Muscle of arm (tissue), 12 donors: ENCODE data around the gene RNF123. TPM values are rescaled to one million over a fixed set of nuclear protein-coding genes. Genes with fewer than 3 reads are reported as not detected.
A peak's percentile ranks its signal among the peaks of the same experiment; 100 is the strongest.

Experiments
- DNase-seq: peaks from one replicate; pipeline ENCODE4 v3.0.0-alpha.2; 2013
- polyA plus RNA-seq, 12 donors: library from polyadenylated mRNA; unstranded; fragments of 120-200 nt; gene quantifications; one replicate each; pipeline ENCODE4 v1.2.1, GENCODE V29; 2013; ENCODE audit not compliant: insufficient read length in 12 of 12

Gene RNF123
- polyA plus RNA-seq, 12 donors = 30.9 to 103 (median 40.4) TPM; not detected in 1

- DNase-seq = no peak
Observed at GRCh38 chr3:49717959-49718857, 28.9 kb downstream of the RNF123 start.

- DNase-seq = no peak
Observed at GRCh38 chr3:49718858-49719213, 29.5 kb downstream of the RNF123 start.

- peak; percentile 92 for DNase-seq
Observed at GRCh38 chr3:49719214-49719884, 30.0 kb downstream of the RNF123 start, which contains the start of gene AMIGO3. TSS of gene AMIGO3 (minus strand) at chr3:49719684. CDS start at chr3:49719465, 219 bp downstream.

- no peak for DNase-seq
Observed at GRCh38 chr3:49720855-49721595, 31.7 kb downstream of the RNF123 start.

- no peak for DNase-seq
Observed at GRCh38 chr3:49721596-49721895, 32.2 kb downstream of the RNF123 start.

- DNase-seq = no peak
Observed at GRCh38 chr3:49721896-49722781, 32.8 kb downstream of the RNF123 start.

- DNase-seq = no peak
Observed at GRCh38 chr3:49722896-49723295, 33.5 kb downstream of the RNF123 start.

GRCh38 chr3:49723296-49723627 is 33.9 kb downstream of the RNF123 start:
- DNase-seq = no peak

- peak; percentile 98 for DNase-seq
Observed at GRCh38 chr3:49723628-49724551, 34.5 kb downstream of the RNF123 start, which contains the start of gene GMPPB. TSS of gene GMPPB (minus strand) at chr3:49723951. CDS start at chr3:49723726, 225 bp downstream.

- no peak for DNase-seq
Observed at GRCh38 chr3:49724586-49724985, 35.2 kb downstream of the RNF123 start.

GRCh38 chr3:49725906-49726681 is 36.7 kb downstream of the RNF123 start:
- no peak for DNase-seq

GRCh38 chr3:49727154-49727923 is 38.0 kb downstream of the RNF123 start:
- no peak for DNase-seq

GRCh38 chr3:49727924-49728361 is 38.6 kb downstream of the RNF123 start:
- no peak for DNase-seq

GRCh38 chr3:49729966-49730609 is 40.7 kb downstream of the RNF123 start:
- no peak for DNase-seq

GRCh38 chr3:49732597-49732996 is 43.2 kb downstream of the RNF123 start:
- DNase-seq = no peak

- no peak for DNase-seq
Observed at GRCh38 chr3:49733551-49733950, 44.2 kb downstream of the RNF123 start.

- DNase-seq = no peak
Observed at GRCh38 chr3:49734752-49735151, 45.4 kb downstream of the RNF123 start.

GRCh38 chr3:49738067-49738713 is 48.8 kb downstream of the RNF123 start:
- no peak for DNase-seq
